GM19099 (cell line): Measurements from ENCODE around the gene DACH1.

Source experiments
- POLR2A ChIP-seq: IDR thresholded peaks from 3 replicates; pipeline ENCODE4 v1.6.1; 2011; ENCODE audit warnings: low read depth; ENCODE audit not compliant: insufficient read length; ENCODE audit errors: extremely low read depth

DACH1 gene

DNA sequence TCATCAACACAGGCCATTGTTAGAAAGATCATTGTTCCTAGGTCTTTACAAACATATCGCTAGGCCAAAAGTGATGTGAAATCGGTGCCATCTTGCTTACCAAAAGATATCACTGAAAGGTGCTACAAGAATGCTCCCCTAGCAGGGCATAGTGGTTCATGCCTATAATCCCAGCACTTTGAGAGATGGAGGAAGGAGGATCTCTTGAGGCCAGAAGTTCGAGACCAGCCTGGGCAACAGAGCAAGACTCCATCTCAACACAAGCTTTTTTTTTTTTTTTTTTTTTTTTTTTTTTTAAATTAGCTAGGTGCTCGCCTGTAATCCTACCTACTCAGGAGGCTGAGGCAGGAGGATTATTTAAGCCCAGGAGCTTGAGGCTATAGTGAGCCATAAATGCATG, 92.1 kb downstream of the DACH1 start:
- TF ChIP-seq POLR2A: no peak

DNA sequence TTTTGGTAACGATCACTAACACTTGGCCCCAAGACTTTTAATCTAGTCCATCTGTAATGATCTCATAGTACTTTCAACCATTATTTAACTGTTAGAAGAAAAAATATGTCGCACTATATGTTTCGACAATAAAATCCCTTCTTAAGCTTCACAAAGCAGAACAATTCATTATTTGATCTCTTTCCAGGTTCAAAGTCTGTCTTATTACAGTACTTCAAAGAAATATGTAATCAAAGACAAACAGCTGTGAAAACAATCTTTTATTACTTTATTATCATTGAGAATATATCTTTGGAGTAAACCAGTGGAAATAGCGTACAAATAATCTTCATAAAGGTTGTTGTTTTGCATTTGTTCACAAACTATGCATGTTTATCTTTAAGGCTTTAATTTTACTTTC, 93.5 kb downstream of the DACH1 start:
- no peak for TF ChIP-seq POLR2A

DNA sequence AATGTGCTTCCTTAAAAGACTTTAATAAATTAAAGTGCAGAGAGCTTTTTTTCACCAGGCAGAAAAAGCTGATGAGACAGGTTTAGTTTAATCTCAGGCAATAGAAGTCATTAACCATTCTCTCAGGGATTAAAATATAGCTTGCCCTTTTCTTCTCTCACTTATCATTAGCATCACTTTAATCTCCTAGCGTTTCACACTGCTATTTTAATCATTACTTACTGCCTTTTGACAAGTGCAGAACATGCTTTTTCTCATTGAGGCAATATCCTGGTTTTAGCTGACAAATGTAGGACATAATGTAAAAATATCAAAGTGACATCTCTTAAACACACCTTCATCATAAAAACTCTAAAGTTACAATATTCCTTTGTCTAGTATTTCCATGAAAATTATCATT, 94.6 kb downstream of the DACH1 start:
- TF ChIP-seq POLR2A: no peak

DNA sequence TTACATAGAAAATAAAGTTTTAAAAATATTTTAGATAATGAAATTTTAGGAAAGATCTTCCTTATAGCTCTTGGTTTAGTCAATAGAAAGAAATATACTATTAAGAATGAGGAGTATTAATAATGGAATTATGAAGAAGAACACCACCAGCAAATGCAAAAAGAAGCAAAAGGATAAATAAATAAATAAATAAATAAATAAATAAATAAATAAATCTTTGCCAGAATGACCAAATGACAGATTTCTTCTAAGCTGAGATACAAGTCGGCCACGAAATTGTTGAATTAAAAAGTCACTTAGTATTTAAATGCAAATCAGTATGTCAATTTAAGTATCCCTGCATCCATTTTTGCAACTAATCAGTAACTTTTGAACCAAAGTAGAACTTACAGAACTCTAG, 95.9 kb downstream of the DACH1 start:
- TF ChIP-seq POLR2A: no peak

DNA sequence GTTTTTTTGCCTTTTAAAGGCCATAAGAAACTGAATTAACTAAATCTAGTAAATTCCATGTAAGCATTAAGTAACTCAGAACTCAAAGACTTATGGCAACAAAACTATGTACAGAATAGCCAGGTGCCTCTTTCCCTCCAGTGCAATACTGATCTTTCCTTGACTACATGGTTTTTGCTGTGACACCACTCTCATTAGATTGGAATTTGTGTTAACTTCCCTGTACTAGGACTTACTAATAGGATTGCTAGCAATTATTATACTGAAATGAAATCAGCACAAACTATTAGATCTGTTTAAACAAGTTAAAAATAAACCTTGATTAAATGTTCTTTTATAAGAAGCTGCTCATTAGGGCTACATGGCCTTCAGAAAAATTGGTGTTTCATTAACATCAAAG, 96.3 kb downstream of the DACH1 start:
- no peak for TF ChIP-seq POLR2A

DNA sequence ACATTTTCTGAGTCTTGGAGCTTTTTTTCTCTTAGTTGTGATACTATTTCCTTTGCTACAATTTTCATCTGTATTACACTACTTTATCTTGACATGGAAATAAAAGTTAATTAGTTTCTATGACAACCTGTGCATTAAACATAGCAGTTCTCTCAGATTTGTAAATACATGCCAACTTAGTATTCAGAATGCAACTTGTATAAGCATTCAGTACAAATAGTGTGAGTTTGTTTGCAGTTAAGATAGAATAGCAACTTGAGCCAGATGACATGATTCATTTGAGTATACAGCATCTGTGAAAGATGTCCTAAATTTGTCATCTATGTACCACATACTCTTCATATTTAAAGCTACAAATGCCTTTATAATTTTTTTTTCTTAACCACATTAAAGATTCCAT, 98.1 kb downstream of the DACH1 start:
- TF ChIP-seq POLR2A: no peak

DNA sequence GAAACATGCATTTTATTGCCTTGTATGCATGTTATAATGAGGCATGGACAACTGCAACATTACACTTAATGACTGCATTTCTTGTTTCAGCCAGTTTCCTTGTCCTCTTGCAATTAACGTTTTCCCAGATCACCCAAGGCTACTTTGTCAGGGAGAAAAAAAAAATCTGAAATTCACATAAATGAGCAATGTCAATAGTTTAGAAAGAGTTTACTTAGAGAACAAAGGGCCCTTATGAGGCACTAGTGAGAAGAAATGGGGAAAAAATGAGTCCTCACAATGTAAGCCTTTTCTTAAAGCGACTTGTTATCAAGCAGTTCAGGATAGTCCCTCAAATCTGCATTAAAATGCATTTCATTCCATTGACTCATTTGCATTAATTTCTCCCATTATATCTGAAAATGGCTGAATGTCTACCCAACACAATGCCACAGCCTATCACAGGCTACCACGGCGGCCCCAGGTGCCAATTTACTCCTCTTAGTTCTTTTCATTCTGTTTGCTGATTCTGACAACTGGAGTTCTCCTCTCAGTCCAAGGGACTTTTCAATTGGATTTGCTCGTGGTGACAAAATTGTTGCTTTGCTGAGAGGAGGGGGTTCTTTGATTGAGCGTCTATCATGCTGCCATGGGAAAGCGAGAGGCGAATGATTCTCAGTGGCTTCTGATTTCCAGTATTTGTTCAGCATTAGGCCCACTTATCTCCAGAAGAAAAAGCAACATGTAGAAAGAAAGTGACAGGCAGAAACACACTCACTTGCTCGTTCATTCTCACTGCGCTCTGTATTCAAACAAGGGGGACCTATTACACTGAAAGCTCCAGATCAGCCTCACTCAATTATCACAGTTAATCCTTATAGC, 107.1 kb downstream of the DACH1 start:
- no peak for TF ChIP-seq POLR2A

DNA sequence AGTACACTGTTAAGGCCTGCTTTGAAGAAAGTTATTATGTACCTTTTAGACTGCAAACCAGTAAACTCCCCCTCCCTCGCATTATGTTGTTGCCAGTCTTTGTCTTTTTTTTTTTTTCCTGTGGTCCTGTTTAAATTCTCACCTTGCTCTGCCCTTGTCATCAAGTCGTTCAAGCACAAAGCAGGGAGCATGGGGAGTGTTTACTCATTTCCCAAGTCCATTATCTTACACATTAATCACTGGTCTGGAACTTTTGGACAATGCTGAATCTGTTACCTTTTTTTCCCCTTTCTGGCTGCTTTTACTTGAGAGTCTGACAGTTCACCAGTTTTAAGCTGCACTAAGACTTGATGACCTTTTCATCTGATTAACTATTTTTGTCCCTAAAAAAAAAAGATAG, 108.2 kb downstream of the DACH1 start:
- no peak for TF ChIP-seq POLR2A

DNA sequence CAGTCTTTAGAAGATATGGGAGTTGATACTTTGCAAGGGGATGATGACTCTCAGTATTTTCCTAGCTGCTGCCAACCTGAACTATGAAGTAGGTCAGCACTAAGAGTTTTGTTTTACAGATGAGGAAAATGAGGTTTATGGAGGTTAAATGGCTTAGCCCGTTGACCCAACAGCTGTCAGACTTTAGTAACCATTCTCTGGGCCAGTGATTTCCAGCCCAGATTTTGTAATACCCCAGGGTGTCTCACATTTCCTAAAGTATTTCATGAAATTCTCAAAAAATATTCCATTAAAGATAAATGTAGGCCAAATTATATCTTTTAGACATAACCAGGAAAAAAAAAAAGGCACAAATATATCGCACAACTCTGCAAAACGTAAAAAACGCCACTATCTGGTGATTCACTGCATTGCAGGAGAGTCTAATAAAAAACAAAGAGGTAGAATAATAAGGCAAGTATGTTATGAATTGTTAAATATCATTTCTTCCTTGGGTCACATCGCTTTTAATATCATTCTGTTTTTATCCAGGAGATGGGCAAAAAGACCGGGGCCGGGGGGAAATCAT, 112.5 kb downstream of the DACH1 start:
- TF ChIP-seq POLR2A: no peak

DNA sequence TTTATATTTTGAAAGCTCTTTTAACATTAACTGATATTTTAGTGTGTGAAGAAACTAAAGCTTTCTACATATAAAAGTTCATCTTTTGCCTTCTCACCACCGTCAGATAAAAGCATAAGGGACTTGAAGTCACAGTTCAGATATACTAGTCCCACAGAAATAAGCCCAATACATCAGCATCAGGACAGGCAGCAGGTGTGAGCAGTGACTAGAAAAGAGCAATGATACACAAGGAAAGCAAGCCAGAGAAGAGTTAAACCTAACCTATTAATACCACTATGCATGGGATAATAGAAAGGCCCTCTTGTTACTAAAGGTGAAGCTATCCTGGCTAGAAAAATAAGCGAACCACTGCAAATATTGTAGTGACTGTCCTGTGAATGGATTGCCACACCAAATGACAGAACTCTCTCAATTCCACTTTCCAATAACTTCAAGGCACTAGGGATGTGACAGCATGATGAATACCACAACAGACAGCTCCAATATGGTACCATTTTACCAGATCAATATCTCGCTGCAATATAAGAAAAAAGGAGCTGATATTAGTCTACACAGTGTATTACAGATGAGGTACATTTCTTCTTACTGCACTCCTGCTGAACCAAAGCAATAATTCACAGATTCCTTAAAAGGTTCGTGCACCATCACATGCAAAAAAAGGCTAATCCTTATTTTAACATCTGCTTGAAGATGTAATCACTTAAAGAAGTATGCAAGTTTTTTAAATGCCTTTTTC, 114.1 kb downstream of the DACH1 start:
- TF ChIP-seq POLR2A: no peak

DNA sequence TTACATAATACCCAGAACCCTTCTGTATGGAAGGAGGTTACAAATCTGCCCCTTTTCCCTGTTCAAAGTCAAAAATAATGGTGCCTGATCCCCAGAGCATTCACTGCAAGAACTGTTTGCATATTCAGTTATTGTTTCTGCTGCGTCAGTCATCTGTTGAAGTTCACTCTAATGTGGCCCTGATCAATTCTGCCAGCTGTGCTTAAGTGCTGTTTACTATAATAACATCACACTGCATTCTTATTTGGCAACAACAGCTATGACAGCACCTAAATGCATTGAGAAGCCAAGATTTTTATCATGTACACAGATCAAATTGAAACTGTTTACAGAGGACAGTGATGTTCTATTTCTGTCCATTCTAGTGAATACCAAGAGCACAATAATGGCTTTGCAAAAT, 115.9 kb downstream of the DACH1 start:
- no peak for TF ChIP-seq POLR2A

DNA sequence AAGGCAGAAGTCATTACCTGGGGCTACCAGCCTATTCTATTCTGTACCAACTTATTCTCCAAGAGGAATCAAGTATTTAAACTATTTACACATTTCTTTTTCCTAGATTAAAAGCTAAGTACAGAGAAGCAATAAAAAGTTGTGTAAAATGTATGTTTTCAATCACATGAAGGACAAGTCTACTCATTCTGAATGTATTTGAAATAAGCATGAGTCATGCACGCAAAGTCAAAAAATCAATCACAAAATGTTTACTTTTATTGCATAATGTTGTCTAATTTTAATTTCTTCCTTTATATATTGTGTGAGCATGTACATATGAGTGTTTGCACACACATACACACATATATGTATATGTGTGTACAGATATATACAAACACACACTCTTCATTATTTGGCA, 136.7 kb downstream of the DACH1 start:
- TF ChIP-seq POLR2A: no peak

DNA sequence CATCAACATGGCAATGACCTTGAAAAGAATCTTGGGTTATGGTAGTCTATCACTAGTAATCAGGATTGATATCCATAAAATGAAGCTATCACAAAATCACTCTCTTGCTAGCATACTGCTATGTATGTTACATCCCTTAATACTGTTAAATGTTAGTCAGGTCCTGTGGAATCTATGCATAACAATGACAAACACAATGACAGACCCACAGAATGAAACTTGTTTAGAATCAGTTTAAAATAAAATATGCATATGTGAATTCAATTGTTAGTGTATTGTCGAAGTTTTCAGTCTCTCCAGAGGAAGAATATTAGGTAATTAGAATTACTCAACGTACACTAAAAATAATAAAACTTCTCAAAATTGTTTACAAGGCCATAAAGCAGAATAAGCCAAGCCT, 137.6 kb downstream of the DACH1 start:
- TF ChIP-seq POLR2A: no peak

DNA sequence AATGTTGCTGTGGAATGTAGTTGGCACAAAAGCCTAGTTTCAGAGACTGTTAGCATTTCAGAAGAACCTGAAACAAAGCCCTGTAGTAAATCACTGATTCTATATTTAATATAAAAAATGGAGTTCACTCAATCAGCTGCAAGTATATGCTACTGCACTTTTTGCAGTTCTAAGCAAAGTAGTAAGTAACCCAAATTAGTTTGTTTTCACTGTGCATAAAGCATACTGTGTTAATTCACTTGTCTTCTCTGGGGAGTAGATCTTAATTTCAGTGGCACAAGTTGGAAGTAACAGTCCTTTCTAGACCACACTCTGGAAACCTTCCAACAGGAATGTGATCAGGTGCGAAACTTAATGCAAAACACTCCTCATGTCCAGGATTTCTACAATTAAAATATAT, 139.3 kb downstream of the DACH1 start:
- TF ChIP-seq POLR2A: no peak

DNA sequence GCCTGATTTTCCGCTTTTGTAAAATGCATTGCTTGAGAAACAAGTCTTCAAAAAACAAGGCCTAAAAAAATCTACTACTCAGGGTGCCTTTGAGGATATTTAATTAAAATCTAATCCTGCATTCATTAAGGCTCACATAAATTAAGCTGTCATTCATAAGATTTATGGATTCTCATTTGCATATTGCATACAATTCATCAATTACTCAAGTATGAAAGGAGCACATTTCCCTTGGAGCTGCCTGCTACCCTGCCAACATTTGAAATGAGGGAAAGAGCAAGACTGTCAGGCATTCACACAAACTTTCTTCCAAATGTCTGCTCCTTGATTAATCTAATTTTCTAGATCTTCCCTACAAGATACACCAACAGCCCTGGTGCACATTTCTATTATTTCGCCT, 140.0 kb downstream of the DACH1 start:
- TF ChIP-seq POLR2A: no peak

DNA sequence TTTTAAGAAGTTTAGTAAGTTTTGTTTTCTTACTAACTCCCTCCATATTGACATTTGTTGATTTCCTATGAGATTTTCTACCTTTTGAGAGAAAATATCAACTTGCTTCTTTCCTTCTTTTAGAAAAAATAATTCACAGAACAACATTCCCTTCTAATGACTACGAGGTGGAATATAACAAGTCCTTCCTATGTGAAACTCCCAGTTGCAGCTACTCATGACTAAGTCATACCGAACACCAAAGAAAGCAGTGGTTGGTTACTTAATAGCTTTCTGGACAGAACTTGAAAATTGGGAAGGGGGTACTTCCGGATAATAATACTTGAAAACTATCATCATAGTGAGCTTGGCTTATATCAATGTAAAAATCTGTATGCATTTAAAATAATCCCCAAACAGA, 144.8 kb downstream of the DACH1 start:
- no peak for TF ChIP-seq POLR2A
